Fibroblast of pulmonary artery (primary cell): ENCODE data around the gene EDAR.

Source experiments
- DNase-seq: peaks from one replicate; pipeline ENCODE4 v3.0.0-alpha.2; 2010; ENCODE audit warnings: low read depth
- H3K4me3 ChIP-seq: replicated peaks from 2 replicates; pipeline ENCODE4 v1.5.1; 2011; ENCODE audit warnings: low read depth, mild to moderate bottlenecking, control low read depth, low read length, moderate library complexity
- TF ChIP-seq, protein P1 (sequence below): IDR thresholded peaks from 2 replicates; pipeline ENCODE4 v1.5.1; 2011; ENCODE audit warnings: mild to moderate bottlenecking, control low read depth, low read length, inconsistent platforms; ENCODE audit errors: missing control alignments

The EDAR gene

DNA sequence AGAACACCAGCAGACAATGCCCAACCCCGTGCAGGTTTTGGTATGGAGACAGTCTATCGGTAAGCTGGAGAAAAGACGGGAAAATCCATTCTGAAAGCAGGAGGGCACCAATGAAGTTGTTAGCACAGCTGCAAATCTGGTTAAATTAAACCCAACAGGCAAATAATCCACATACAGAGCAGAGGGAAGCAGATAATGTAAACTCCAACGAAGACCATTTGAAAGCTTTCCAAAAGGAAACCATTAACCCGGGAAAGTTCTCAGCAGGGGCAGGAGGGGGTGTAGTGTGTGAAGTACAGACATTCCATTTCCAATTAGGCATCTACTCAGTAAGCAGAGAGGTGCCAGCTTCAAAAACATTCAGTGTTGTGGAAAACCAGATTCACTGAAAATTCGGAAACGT is 10.3 kb downstream of the EDAR start:
- TF ChIP-seq, protein P1, sequence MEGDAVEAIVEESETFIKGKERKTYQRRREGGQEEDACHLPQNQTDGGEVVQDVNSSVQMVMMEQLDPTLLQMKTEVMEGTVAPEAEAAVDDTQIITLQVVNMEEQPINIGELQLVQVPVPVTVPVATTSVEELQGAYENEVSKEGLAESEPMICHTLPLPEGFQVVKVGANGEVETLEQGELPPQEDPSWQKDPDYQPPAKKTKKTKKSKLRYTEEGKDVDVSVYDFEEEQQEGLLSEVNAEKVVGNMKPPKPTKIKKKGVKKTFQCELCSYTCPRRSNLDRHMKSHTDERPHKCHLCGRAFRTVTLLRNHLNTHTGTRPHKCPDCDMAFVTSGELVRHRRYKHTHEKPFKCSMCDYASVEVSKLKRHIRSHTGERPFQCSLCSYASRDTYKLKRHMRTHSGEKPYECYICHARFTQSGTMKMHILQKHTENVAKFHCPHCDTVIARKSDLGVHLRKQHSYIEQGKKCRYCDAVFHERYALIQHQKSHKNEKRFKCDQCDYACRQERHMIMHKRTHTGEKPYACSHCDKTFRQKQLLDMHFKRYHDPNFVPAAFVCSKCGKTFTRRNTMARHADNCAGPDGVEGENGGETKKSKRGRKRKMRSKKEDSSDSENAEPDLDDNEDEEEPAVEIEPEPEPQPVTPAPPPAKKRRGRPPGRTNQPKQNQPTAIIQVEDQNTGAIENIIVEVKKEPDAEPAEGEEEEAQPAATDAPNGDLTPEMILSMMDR = no peak
- no peak for DNase-seq
- no peak overlapping the region for H3K4me3 ChIP-seq

DNA sequence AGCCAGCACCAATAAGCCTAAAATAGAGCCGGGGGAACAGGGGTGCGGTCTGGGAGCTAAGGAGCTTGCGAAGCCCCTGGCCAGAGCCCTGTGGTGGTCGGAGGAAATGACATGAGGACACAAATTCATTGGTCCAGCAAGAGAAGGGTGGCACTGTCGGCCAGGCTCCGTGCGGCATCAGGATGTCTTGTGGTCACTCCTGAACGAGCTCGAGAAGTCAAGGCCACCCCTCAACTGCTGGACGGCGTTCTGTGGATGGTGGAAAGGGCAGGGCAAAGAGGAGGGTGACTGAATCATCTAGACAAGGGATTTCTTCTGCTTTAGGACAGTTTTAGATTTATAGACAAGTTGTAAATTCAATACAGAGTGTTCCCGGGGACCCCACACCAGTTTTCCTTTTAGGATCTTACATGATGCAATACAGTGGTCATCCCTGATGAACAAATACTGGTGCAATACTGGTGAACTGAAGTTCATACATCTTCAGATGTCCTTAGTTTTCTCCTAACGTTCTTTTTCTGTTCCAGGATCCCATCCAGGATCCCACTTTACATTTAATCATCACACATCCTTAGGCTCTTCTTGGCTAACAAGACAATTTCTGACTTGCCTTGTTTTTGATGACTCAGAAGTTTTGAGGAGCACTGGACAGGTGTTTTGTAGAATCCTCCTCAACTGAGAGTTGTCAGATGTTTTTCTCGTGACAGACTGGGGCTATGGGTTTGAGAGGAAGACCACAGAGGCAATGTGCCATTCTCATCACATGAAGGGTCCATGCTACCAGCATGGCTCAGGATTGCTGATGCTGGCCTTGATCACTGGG is 13.2 kb downstream of the EDAR start:
- DNase-seq = no peak
- TF ChIP-seq, protein P1 = no peak
- no peak overlapping the region for H3K4me3 ChIP-seq

DNA sequence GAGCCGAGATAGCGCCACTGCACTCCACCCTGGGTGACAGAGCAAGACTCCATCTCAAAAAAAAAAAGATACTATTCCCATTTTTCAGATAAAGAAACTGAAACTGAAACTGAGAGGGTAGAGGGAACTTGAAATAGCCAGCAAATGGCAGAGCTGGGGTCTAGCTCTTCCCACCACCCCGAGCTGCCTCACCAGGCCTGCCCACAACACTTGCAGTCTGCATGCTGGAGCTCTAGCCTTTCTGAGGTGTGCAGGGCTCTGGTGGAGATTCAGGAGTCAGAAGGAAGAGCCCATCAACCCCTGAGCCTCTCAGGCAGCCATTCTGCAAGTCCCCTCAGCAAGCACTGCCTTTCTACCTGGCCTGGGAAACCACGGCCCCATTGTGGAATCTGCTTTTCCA is 14.3 kb downstream of the EDAR start:
- TF ChIP-seq, protein P1 = no peak
- H3K4me3 ChIP-seq = no peak overlapping the region
- no peak for DNase-seq

DNA sequence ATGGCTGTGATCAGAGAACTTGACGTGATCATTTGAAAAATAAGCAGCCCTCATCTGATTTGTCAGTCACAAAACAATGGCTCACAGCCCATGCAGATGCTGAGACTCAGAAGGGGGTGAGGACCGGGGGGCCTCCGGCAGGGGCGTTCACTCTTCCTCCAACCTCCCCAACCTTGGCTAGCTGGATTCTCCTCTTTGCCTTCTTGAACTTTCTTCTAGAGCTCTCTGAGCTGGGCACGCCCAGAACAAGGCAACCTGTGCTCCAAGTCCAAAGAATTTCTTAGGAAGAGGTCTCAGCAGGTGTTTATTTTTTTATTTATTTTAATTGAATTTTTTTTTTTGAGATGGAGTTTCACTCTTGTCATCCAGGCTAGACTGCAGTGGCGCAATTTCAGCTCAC is 16.4 kb downstream of the EDAR start:
- no peak overlapping the region for H3K4me3 ChIP-seq
- no peak for DNase-seq
- TF ChIP-seq, protein P1 = no peak

DNA sequence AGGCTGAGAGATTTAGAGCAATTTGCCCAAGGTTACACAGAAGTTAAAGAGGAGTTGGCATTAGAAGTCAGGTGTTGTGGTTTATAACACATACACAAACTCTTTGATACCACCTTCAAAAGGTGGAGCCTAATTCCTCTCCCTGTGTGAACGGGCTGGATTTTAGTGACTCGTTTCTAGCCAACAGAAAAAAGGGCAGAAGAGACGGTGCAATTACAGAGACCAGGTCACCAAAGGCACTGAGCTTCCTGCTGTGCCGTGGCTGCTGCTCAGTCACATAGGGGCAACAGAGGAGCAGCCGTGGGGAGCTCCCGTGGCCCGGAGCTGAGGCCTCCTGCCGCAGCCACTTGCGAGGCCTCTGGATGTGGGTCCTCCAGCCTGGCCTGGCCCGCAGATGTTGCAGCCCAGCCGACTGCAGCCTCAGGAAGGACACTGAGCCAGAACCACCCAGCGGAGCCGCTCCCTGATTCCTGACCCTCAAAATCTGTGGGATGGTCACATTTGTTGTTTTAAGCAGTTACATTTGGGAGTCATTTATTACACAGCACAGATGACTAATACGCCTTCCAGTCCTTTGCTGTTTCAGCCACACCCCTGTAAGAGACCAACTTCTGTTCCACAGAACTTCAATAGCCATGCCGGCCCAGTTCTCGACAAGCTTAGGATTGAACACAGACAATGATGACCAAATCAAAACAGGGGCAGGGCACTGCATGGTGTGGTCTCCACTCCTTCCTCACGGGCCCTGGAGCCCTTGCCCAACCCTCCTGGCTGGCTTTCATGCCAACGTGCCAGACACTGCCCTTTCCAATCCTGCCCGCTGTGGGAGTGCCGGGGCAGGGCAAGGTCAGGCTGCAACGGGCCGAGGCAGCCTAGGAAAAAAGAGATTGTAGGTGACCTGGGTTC is 17.1 kb downstream of the EDAR start:
- TF ChIP-seq, protein P1 = no peak
- H3K4me3 ChIP-seq = no peak overlapping the region
- no peak for DNase-seq

DNA sequence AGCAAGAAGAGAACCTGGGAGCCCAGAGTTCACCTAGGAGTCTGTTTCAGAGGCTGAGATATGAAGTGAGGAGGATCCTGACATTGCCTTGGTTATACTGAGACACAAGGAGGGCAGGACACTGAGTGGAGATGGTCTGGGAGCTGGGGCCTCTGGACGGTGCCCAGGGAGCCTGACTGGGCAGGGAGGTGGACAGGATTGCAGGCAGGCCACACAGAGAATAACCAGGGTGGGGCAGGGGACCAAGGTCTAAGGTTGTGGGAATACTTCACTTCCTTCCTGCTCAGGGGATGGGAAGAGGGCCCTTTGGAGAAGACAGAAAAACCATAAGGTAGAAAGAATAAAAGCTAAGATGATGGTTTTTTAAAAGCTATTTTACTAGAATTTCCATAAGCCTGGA is 18.7 kb downstream of the EDAR start:
- TF ChIP-seq, protein P1 = no peak
- H3K4me3 ChIP-seq = no peak overlapping the region
- DNase-seq = no peak
